Endodermal cell (in vitro differentiated cells): ENCODE results near the gene CNDP1. TPM values are rescaled to one million over a fixed set of nuclear protein-coding genes. Genes with fewer than 3 reads are reported as not detected.

Experiments used
- DNase-seq: peaks from one replicate; pipeline ENCODE4 v3.0.0-alpha.2; 2017
- H3K27ac ChIP-seq: 2 replicates; pipeline ENCODE4 v1.5.1; 2013; ENCODE audit warnings: mild to moderate bottlenecking, low read depth, low read length, moderate library complexity
- H3K27me3 ChIP-seq: 2 replicates; pipeline ENCODE4 v1.6.1; 2013; ENCODE audit warnings: mild to moderate bottlenecking, low read length, moderate library complexity; ENCODE audit not compliant: insufficient read depth, control insufficient read depth, poor library complexity, severe bottlenecking
- H3K36me3 ChIP-seq: 2 replicates; pipeline ENCODE4 v1.7.0; 2013; ENCODE audit warnings: mild to moderate bottlenecking, low read length, moderate library complexity; ENCODE audit not compliant: control insufficient read depth, insufficient read depth
- H3K4me1 ChIP-seq: one replicate; pipeline ENCODE4 v1.7.0; 2013; ENCODE audit warnings: low read length; ENCODE audit not compliant: control insufficient read depth, insufficient read depth
- H3K4me3 ChIP-seq: 2 replicates; pipeline ENCODE4 v1.5.1; 2013; ENCODE audit warnings: mild to moderate bottlenecking, low read length, moderate library complexity
- H3K9ac ChIP-seq: 2 replicates; pipeline ENCODE4 v1.6.1; 2013; ENCODE audit warnings: mild to moderate bottlenecking, low read length, moderate library complexity; ENCODE audit not compliant: poor library complexity, severe bottlenecking; ENCODE audit errors: extremely low read depth
- H3K9me3 ChIP-seq: 2 replicates; pipeline ENCODE4 v1.6.1; 2013; ENCODE audit warnings: mild to moderate bottlenecking, low read length, moderate library complexity; ENCODE audit not compliant: control insufficient read depth
- H3K27ac Mint-ChIP-seq: 2 replicates; pipeline ENCODE4 v1.8.0; 2020; ENCODE audit warnings: mixed read lengths
- H3K27me3 Mint-ChIP-seq: 2 replicates; pipeline ENCODE4 v1.8.0; 2021; ENCODE audit warnings: mild to moderate bottlenecking, mixed read lengths; ENCODE audit not compliant: insufficient read depth
- H3K36me3 Mint-ChIP-seq: 2 replicates; pipeline ENCODE4 v1.8.0; 2020; ENCODE audit warnings: low read depth, mixed read lengths
- H3K4me1 Mint-ChIP-seq: 2 replicates; pipeline ENCODE4 v1.8.0; 2020; ENCODE audit warnings: mixed read lengths
- H3K4me3 Mint-ChIP-seq: 2 replicates; pipeline ENCODE4 v1.8.0; 2020; ENCODE audit warnings: mild to moderate bottlenecking, moderate library complexity, mixed read lengths
- H3K9me3 Mint-ChIP-seq: 2 replicates; pipeline ENCODE4 v1.8.0; 2020; ENCODE audit warnings: mild to moderate bottlenecking, mixed read lengths
- CTCF ChIP-seq: fragments of 200-600 bp; sonication (generic); conservative IDR thresholded peaks from 2 replicates; pipeline ENCODE4 v1.5.0; 2021; ENCODE audit warnings: antibody characterized with exemption, mild to moderate bottlenecking
- WGBS, 2 experiments: methylation state at CpG; one replicate each; pipeline versions ENCODE4 v1.1.5 to v1.1.7; 2013; ENCODE audit warnings: missing lambda C conversion rate in 2 of 2, mixed read lengths in 1 of 2; ENCODE audit not compliant: insufficient coverage in 1 of 2, insufficient read length in 1 of 2; 5-methylcytosine and 5-hydroxymethylcytosine counted together
- total RNA-seq, 2 donors: library from RNA; stranded (reverse); fragmentation: NEBNext Ultra II Directional in 1 of 2; extraction: Animal tissue kit (Norgen Biotek cat#: 25700) in 1 of 2; gene quantifications; 2 replicates in 1 of 2; 3 replicates in 1 of 2; pipeline ENCODE4 v1.2.1, GENCODE V29; 2021

The CNDP1 gene
- total RNA-seq, 2 donors from 2014 or later, result 0.51 TPM; not detected in 1

GRCh38 chr18:74508366-74508765 lies 25.9 kb upstream of the CNDP1 start:
- no peak for TF ChIP-seq CTCF
- peaks cover 72% of the 10 kb centered on the region for H3K36me3 Mint-ChIP-seq
- DNase-seq, result peak; percentile 81
- no peaks in the 10 kb centered on the region for H3K27me3 Mint-ChIP-seq
- no peak overlapping the region for H3K4me3 Mint-ChIP-seq
- no peaks in the 10 kb centered on the region for H3K27me3 ChIP-seq
- peak overlapping the region; percentile 14 for H3K27ac ChIP-seq
- peaks cover 78% of the 10 kb centered on the region for H3K36me3 ChIP-seq
- peaks cover 39% of the 10 kb centered on the region for H3K4me1 Mint-ChIP-seq
- H3K4me3 ChIP-seq, result no peak overlapping the region
- no peaks in the 10 kb centered on the region for H3K9me3 Mint-ChIP-seq
- H3K9me3 ChIP-seq, result no peaks in the 10 kb centered on the region
- peaks cover 29% of the 10 kb centered on the region for H3K4me1 ChIP-seq
- H3K9ac ChIP-seq, result no peak overlapping the region
- H3K27ac Mint-ChIP-seq, result peak overlapping the region; percentile 92
- 46 to 90% methylated on average over 7 to 9 of the region's 9 CpGs for WGBS, 2 experiments

GRCh38 chr18:74508821-74509225 lies 25.5 kb upstream of the CNDP1 start:
- no peak for TF ChIP-seq CTCF

GRCh38 chr18:74509856-74510769 lies 24.2 kb upstream of the CNDP1 start:
- no peaks in the 10 kb centered on the region for H3K9me3 ChIP-seq
- Mint-ChIP-seq H3K9me3 (no peaks in the 10 kb centered on the region), H3K4me1 (peaks cover 37% of the 10 kb centered on the region), H3K36me3 (peaks cover 78% of the 10 kb centered on the region), H3K27ac (no peak overlapping the region), H3K4me3 (no peak overlapping the region), H3K27me3 (no peaks in the 10 kb centered on the region)
- H3K36me3 ChIP-seq, result peaks cover 81% of the 10 kb centered on the region
- H3K27ac ChIP-seq, result no peak overlapping the region
- no peak overlapping the region for H3K9ac ChIP-seq
- TF ChIP-seq CTCF, result no peak
- DNase-seq, result peak; percentile 30
- 93 to 98% methylated on average over 18 to 29 of the region's 29 CpGs for WGBS, 2 experiments
- no peaks in the 10 kb centered on the region for H3K27me3 ChIP-seq
- H3K4me1 ChIP-seq, result peaks cover 29% of the 10 kb centered on the region
- H3K4me3 ChIP-seq, result no peak overlapping the region

More at GRCh38 chr18:74508821-74509225, 25.5 kb upstream of the CNDP1 start:
- WGBS, 2 experiments, result 45 to 84% methylated on average over 10 to 11 of the region's 11 CpGs
- Mint-ChIP-seq H3K27ac (peak overlapping the region; percentile 92), H3K27me3 (no peaks in the 10 kb centered on the region), H3K36me3 (peaks cover 74% of the 10 kb centered on the region), H3K4me3 (no peak overlapping the region), H3K4me1 (peaks cover 41% of the 10 kb centered on the region), H3K9me3 (no peaks in the 10 kb centered on the region)
- H3K36me3 ChIP-seq, result peaks cover 81% of the 10 kb centered on the region
- no peaks in the 10 kb centered on the region for H3K9me3 ChIP-seq
- no peaks in the 10 kb centered on the region for H3K27me3 ChIP-seq
- H3K27ac ChIP-seq, result peak overlapping the region; percentile 14
- H3K4me3 ChIP-seq, result no peak overlapping the region
- H3K4me1 ChIP-seq, result peaks cover 29% of the 10 kb centered on the region
- peak; percentile 80 for DNase-seq
- no peak overlapping the region for H3K9ac ChIP-seq
